Astrocyte (in vitro differentiated cells and primary cell): ENCODE results near the gene PIK3C2G. TPM values are rescaled to one million over a fixed set of nuclear protein-coding genes. Genes with fewer than 3 reads are reported as not detected.

Experiments
- DNase-seq: peaks from one replicate; pipeline ENCODE4 v3.0.0-alpha.2; 2010; ENCODE audit warnings: low read depth
- FAIRE-seq: peaks from 2 replicates; lab custom pipeline; 2011; peaks lifted over from hg19 to GRCh38; lab: Jason Lieb, UNC
- H2AFZ ChIP-seq: 2 replicates; pipeline ENCODE4 v1.6.0; 2012; ENCODE audit warnings: low read depth, low read length, inconsistent platforms
- H3K27ac ChIP-seq: 2 replicates; pipeline ENCODE4 v1.5.1; 2011; ENCODE audit warnings: low read depth, low read length, inconsistent platforms
- H3K27me3 ChIP-seq: 2 replicates; pipeline ENCODE4 v1.6.0; 2011; ENCODE audit warnings: low read length, inconsistent platforms; ENCODE audit not compliant: insufficient read depth
- H3K36me3 ChIP-seq: 2 replicates; pipeline ENCODE4 v1.5.1; 2011; ENCODE audit warnings: low read length, inconsistent platforms; ENCODE audit not compliant: insufficient read depth
- H3K4me1 ChIP-seq: 2 replicates; pipeline ENCODE4 v1.5.1; 2011; ENCODE audit warnings: low read length, inconsistent platforms; ENCODE audit not compliant: insufficient read depth
- H3K4me2 ChIP-seq: 2 replicates; pipeline ENCODE4 v1.6.0; 2012; ENCODE audit warnings: low read length, inconsistent platforms
- H3K4me3 ChIP-seq: 2 replicates; pipeline ENCODE4 v1.5.1; 2011; ENCODE audit warnings: low read depth, mild to moderate bottlenecking, low read length, inconsistent platforms; ENCODE audit not compliant: insufficient read depth
- H3K79me2 ChIP-seq: 2 replicates; pipeline ENCODE4 v1.6.0; 2012; ENCODE audit warnings: mild to moderate bottlenecking, low read length, inconsistent platforms; ENCODE audit not compliant: insufficient read depth
- H3K9ac ChIP-seq: 2 replicates; pipeline ENCODE4 v1.6.0; 2012; ENCODE audit warnings: mild to moderate bottlenecking, low read length, inconsistent platforms
- H3K9me3 ChIP-seq: 2 replicates; pipeline ENCODE4 v1.5.1; 2012; ENCODE audit warnings: low read depth, mild to moderate bottlenecking, low read length, inconsistent platforms; ENCODE audit not compliant: insufficient read depth
- H4K20me1 ChIP-seq: 2 replicates; pipeline ENCODE4 v1.6.0; 2012; ENCODE audit warnings: low read length, inconsistent platforms; ENCODE audit not compliant: insufficient read depth
- H3K27ac Mint-ChIP-seq: one replicate; pipeline ENCODE4 v1.8.0; 2021; ENCODE audit warnings: mild to moderate bottlenecking, mixed read lengths; ENCODE audit not compliant: unreplicated experiment
- H3K27me3 Mint-ChIP-seq: one replicate; pipeline ENCODE4 v1.8.0; 2021; ENCODE audit warnings: low read depth, mixed read lengths; ENCODE audit not compliant: unreplicated experiment
- H3K36me3 Mint-ChIP-seq: one replicate; pipeline ENCODE4 v1.8.0; 2021; ENCODE audit warnings: low read depth, mixed read lengths; ENCODE audit not compliant: unreplicated experiment
- H3K4me1 Mint-ChIP-seq: one replicate; pipeline ENCODE4 v1.8.0; 2021; ENCODE audit warnings: low read depth, mixed read lengths; ENCODE audit not compliant: unreplicated experiment
- H3K4me3 Mint-ChIP-seq: one replicate; pipeline ENCODE4 v1.8.0; 2021; ENCODE audit warnings: mild to moderate bottlenecking, moderate library complexity, mixed read lengths; ENCODE audit not compliant: unreplicated experiment
- H3K9me3 Mint-ChIP-seq: one replicate; pipeline ENCODE4 v1.8.0; 2021; ENCODE audit warnings: mild to moderate bottlenecking, mixed read lengths; ENCODE audit not compliant: unreplicated experiment
- EZH2 ChIP-seq: IDR thresholded peaks from 2 replicates; pipeline ENCODE4 v1.6.1; 2012; ENCODE audit warnings: mild to moderate bottlenecking, low read length, inconsistent platforms; ENCODE audit not compliant: insufficient read depth
- total RNA-seq: library from RNA; stranded (reverse); gene quantifications from 2 replicates; pipeline ENCODE4 v1.2.1, GENCODE V29; 2021
- TF ChIP-seq, protein P1 (sequence below): IDR thresholded peaks from 2 replicates; pipeline ENCODE4 v1.5.1; 2011; ENCODE audit warnings: low read depth, mild to moderate bottlenecking, inconsistent platforms, low read length, moderate library complexity; ENCODE audit not compliant: insufficient read depth

PIK3C2G gene
- total RNA-seq, 1 donor from 2014 or later, result 0.05 TPM

DNA sequence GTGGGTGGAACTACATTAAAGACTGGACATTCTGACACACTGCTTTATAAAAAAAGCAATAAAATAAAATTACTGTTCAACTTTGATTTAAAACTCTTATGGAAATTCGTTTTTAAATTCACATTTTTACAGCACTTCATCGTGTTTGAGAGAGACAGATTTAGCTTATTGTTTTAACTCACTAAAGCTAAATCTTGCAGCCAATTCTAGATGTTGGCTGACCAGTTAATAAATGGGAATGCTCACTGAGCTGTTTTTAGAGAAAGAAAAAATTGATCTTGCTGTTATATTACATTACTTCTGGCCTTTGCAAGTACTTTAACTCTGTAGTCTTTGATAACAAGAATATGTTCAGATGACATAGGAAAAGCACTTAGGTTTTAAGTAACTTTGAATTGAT lies 319.4 kb downstream of the PIK3C2G start:
- no peaks in the 10 kb centered on the region for H4K20me1 ChIP-seq
- peaks cover 2% of the 10 kb centered on the region for H3K9me3 Mint-ChIP-seq
- no peaks in the 10 kb centered on the region for H3K4me1 ChIP-seq
- no peaks in the 10 kb centered on the region for H3K36me3 ChIP-seq
- H3K4me2 ChIP-seq, result no peak overlapping the region
- FAIRE-seq (no peak), DNase-seq (no peak)
- no peak overlapping the region for H2AFZ ChIP-seq
- H3K36me3 Mint-ChIP-seq, result no peaks in the 10 kb centered on the region
- no peak overlapping the region for H3K27ac ChIP-seq
- no peaks in the 10 kb centered on the region for H3K27me3 ChIP-seq
- H3K27me3 Mint-ChIP-seq, result no peaks in the 10 kb centered on the region
- no peak overlapping the region for H3K9ac ChIP-seq
- H3K4me3 ChIP-seq, result no peak overlapping the region
- H3K79me2 ChIP-seq, result no peaks in the 10 kb centered on the region
- no peak overlapping the region for H3K4me3 Mint-ChIP-seq
- H3K9me3 ChIP-seq, result peaks cover 4% of the 10 kb centered on the region
- H3K4me1 Mint-ChIP-seq, result no peaks in the 10 kb centered on the region
- no peak overlapping the region for H3K27ac Mint-ChIP-seq
- TF ChIP-seq EZH2, result no peak
- TF ChIP-seq, protein P1, sequence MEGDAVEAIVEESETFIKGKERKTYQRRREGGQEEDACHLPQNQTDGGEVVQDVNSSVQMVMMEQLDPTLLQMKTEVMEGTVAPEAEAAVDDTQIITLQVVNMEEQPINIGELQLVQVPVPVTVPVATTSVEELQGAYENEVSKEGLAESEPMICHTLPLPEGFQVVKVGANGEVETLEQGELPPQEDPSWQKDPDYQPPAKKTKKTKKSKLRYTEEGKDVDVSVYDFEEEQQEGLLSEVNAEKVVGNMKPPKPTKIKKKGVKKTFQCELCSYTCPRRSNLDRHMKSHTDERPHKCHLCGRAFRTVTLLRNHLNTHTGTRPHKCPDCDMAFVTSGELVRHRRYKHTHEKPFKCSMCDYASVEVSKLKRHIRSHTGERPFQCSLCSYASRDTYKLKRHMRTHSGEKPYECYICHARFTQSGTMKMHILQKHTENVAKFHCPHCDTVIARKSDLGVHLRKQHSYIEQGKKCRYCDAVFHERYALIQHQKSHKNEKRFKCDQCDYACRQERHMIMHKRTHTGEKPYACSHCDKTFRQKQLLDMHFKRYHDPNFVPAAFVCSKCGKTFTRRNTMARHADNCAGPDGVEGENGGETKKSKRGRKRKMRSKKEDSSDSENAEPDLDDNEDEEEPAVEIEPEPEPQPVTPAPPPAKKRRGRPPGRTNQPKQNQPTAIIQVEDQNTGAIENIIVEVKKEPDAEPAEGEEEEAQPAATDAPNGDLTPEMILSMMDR, result no peak

GRCh38 chr12:18581232-18581962 lies 320.1 kb downstream of the PIK3C2G start:
- Mint-ChIP-seq H3K4me1 (no peaks in the 10 kb centered on the region), H3K27ac (no peak overlapping the region), H3K36me3 (no peaks in the 10 kb centered on the region), H3K4me3 (no peak overlapping the region), H3K9me3 (peaks cover 3% of the 10 kb centered on the region), H3K27me3 (no peaks in the 10 kb centered on the region)
- Histone ChIP-seq H3K9me3 (peaks cover 4% of the 10 kb centered on the region), H3K9ac (no peak overlapping the region), H3K79me2 (no peaks in the 10 kb centered on the region), H3K27me3 (no peaks in the 10 kb centered on the region), H3K36me3 (no peaks in the 10 kb centered on the region), H3K4me1 (no peaks in the 10 kb centered on the region), H3K27ac (no peak overlapping the region), H4K20me1 (no peaks in the 10 kb centered on the region), H3K4me3 (no peak overlapping the region), H3K4me2 (no peak overlapping the region), H2AFZ (no peak overlapping the region)
- DNase-seq (no peak), FAIRE-seq (no peak)
- TF ChIP-seq, protein P1, result no peak
- TF ChIP-seq EZH2, result no peak

DNA sequence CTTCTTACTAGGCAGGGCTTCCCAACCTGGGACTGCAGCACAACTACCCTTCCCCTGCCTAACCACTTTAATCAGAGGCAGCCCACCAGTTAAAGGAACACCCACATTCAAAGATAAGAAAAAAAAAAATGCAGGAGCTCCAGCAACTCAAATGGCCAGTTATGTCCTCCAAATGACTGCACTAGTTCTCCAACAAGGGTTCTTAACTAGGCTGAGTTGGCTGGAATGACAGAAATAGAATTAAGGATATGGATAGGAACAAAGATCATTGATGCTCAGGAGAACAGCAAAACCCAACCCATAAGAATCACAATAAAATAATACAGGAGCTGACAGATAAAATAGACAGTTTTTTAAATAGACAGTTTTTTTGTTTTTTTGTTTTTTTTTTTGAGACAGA lies 322.3 kb downstream of the PIK3C2G start:
- DNase-seq, result no peak
- no peak overlapping the region for H3K27ac ChIP-seq
- Mint-ChIP-seq H3K4me1 (no peaks in the 10 kb centered on the region), H3K36me3 (no peaks in the 10 kb centered on the region), H3K4me3 (no peak overlapping the region), H3K9me3 (peaks cover 12% of the 10 kb centered on the region), H3K27me3 (no peaks in the 10 kb centered on the region), H3K27ac (no peak overlapping the region)
- no peaks in the 10 kb centered on the region for H4K20me1 ChIP-seq
- TF ChIP-seq, protein P1, result no peak
- no peak for TF ChIP-seq EZH2
- H3K9me3 ChIP-seq, result peaks cover 4% of the 10 kb centered on the region
- no peak overlapping the region for H3K9ac ChIP-seq
- no peak overlapping the region for H2AFZ ChIP-seq
- no peak overlapping the region for H3K4me3 ChIP-seq
- no peak overlapping the region for H3K4me2 ChIP-seq
- H3K27me3 ChIP-seq, result no peaks in the 10 kb centered on the region
- FAIRE-seq, result no peak
- no peaks in the 10 kb centered on the region for H3K79me2 ChIP-seq
- no peaks in the 10 kb centered on the region for H3K4me1 ChIP-seq
- H3K36me3 ChIP-seq, result no peaks in the 10 kb centered on the region
